GM21447 (cell line): ENCODE measurements around the gene HS3ST6.
"Not testable (repeated sequence)": the region's sequence is repeated elsewhere in the genome, so short reads cannot be mapped to it uniquely, and the experiment has no call there.

Experiments used
- ATAC-seq: cut with Tn5 transposase; IDR thresholded peaks from one replicate; pipeline ENCODE4 v1.9.1; 2021; ENCODE audit not compliant: unreplicated experiment

The HS3ST6 gene

DNA sequence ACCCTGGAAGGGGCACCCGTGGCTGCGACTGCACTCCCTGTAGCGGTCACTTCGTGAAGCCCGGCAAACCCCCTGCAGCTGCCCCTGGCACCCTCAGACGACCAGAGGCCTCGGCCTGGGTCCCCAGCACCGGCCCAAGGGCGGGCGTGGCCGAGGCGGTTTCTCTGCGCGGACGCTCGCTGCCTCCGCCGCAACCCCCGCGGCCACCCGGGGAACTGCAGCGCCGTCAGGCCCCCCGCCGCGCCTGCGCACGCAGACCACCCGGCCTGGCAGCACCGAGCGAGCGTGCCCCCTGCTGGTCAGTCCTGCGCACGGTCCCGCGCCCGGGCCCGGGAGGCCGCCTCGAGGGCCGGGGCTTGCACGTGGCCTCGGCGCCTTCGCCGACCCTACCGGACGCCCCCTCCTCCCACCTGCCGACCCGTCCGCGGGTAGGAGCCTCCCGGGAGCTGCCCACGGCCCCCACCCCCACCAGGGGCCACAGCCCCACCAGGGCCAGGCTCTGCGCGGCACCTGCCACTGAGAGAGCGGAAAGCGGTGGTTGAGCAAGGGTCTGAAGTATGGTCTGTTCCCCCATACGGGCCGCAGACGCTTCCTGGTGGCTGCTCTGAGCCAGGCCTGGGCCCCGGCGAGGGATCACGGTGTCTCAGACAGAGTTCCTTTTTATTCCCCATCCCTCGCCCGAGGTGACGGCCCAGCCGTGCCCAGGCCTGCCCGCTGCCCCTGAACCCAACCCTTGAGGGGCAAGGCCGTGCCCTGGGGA is 11.5 kb upstream of the HS3ST6 start:
- ATAC-seq: peak; percentile 73

DNA sequence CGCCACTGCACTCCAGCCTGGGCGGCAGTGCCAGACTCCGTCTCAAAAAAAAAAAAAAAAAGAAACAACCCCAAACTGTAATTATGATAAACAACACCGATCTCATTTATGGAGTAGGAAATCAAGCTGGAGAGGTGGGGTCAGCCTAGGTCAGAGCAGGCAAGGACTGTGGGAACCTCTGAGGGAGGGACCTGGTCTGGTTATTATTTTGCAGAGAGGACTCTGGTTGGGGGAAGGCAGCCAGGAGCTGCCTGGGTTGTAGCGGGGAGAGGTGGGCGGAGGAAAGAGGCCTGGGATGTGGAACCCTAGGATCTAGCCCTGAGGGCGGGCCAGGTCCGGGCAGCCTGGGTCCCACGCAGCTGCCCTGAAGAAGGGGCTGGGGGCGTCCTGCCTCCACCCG is 10.9 kb upstream of the HS3ST6 start:
- ATAC-seq: no peak

DNA sequence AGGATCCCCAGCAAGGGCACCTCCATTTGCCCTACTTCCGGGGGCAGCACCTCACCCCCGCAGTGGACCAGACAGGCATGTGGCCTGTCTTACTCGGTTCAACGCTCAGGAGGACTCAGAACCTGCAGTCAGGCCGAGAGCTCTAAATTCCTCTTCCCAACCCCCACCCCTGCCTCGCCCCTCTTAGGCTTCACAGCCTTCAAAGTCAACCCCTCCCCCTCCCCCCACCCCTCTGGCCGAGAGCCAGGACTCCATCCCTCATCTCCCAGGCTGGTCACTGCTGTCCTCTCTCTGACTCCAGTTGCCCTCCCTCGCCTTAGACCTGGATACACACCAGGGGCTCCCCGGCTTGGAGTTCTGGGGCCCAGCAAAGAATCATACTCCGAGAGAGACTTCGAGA is 8.1 kb upstream of the HS3ST6 start:
- no peak for ATAC-seq

DNA sequence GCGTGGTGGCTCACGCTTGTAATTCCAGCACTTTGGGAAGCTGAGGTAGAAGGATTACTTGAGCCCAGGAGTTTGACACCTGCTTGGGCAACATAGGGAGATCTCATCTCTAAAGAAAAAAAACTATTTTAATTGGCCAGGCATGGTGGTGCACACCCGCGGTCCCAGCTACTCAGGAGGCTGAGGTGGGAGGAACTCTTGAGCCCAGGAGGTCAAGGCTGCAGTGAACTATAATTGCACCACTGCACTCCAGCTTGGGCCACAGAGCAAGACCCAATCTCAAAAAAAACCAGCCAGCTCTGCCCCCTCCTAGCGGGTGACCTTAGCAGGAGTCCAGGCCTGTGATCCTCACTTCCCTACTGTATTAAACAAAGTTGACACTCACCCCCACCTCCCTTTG is 5.9 kb upstream of the HS3ST6 start:
- ATAC-seq: no peak

DNA sequence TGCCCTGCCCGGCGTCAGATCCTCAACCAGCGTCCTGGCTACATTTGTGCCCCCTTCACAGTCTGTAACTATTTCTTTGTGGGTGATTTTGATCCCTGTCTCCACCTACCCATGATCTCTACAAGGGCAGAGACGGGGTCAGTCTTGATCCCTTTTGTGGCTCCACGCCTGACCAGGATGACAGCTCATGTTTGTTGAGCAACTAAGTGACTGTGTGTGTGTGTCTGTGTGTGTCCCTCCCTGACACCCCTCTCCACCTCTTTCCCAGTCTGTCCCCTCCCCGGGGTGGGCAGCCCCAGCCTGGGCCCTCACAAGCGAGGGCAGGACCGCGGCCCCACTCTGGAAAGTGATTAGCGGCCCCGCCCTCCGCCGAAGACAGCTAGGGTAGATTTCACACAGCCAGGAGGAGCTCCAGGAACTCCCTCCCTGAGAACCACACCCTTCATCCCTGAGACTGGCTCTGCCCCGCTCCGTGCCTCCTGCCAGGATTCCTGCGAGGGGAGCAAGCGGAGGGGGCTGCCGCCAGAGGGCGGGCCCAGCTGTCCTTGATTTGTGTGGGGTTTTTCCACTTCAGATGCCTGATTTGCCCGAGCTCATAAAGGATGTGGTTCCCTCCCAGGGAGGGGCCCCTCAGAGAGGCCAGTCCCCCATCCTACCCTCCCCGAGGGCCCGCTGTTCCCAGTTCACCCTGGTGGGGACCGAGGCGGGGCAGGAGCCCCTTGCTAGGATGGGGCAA is 5.3 kb upstream of the HS3ST6 start:
- no peak for ATAC-seq

DNA sequence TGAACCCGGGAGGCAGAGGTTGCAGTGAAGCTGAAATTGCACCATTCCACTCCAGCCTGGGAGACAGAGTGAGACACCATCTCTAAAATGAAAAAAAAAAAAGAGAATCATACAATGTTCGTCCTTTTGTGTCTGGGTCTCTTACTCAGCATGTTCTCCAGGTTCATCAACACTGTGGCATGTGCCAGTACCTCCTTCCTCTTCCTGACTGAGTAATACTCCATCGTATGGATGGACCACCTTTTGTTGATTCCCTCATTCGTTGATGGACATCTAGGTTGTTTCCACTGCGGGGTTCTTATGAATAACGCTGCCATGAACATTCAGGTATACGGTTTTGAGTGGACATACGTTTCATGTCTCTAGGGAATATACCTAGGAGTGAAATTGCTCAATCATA is 4.1 kb upstream of the HS3ST6 start:
- ATAC-seq: no peak

DNA sequence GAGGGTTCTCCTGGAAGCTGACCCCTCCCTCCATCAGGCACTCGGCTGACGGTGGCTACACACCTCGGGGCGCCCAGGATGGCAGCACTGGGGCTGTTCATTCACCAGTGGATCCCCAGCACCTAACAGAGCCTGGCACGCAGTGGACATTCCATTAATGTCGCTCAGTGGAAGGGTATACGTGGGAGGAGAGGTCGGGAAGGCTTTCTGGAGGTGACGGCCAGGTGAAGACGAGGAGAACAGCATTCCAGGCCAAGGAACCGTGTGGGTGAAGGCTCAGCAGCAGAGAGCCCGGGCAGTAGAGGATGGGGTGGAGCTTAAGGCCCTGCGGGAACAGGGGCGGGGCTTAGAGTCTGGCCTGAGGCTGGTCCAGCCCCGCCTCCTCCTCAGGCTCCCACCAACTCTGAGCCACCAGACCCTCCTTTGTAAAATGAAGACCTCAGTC is 2.5 kb upstream of the HS3ST6 start:
- ATAC-seq: no peak

DNA sequence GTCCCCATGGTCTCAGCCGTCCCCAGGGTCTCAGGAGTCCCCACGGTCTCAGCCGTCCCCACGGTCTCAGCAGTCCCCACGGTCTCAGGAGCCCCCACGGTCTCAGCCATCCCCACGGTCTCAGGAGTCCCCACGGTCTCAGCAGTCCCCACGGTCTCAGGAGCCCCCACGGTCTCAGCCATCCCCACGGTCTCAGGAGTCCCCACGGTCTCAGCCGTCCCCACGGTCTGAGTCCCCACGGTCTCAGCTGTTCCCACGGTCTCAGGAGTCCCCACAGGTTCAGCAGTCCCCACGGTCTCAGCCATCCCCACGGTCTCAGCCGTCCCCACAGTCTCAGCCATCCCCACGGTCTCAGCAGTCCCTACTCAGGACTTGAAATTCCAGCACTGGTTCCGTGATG is 1.9 kb upstream of the HS3ST6 start:
- ATAC-seq: not testable (repeated sequence)

DNA sequence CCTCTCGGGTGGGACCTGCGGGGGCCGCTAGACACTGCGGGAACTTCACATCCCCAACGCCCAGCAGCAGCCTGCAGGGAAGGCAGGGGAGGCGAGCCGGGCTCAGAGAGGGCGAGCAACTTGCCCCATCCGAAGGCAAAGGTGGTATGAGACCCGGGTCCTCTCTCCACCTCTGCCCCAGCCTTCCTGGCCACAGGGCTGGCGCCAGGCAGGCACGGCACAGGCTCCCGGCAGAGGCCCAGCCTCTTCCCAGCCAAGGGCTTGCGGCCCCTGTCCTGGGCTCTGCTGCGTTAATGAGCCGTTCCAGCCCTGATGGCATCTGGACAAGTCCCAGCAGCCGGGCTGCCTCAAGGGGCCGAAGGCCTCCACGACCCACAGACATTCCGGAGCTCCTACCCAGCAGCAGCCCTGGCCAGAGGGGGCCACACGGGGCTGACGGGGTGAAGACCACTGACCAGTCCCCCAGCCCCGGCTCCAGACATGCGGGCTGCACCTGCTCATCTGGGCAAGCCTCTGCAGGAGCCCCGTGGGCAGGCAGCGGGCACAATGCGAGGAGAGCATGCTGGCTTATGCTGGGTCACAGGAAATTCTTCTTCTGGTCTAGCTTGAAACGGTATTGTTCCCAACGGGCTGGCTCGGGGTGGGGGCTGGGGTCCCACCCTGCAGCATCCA is 1.2 kb upstream of the HS3ST6 start:
- no peak for ATAC-seq

DNA sequence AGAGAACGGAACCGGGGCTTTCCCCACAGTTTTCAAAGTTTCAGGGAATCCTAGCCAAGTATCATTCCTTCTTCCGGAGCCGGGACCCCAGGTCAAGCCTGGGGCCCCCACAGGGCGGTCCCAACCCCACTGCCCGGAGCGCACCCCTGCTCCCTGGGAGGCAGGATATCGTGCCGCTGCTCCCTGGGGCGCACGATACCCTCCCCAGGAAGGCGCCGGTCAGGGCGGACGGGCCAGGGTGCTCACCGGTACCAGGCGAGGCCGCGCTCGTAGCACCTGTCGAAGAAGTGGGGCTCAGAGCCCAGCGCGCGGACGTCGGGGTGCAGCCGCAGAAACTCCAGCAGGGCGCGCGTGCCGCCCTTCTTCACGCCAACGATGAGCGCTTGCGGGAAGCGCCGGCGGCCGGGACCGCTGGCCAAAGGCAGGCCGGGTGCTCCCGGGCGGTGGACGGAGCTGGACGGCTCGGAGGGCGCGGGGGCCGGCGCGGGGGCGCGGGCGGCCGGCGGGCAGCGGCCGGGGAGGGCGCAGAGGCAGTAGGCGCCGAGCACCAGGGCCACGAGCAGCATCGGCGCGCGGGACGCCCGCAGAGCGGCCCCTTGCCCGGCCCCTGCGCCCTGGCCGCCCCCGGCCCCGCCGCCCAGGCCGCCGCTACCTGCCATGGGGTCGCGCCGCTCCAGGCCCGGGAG is 407 bp downstream of the HS3ST6 start:
- ATAC-seq: no peak

DNA sequence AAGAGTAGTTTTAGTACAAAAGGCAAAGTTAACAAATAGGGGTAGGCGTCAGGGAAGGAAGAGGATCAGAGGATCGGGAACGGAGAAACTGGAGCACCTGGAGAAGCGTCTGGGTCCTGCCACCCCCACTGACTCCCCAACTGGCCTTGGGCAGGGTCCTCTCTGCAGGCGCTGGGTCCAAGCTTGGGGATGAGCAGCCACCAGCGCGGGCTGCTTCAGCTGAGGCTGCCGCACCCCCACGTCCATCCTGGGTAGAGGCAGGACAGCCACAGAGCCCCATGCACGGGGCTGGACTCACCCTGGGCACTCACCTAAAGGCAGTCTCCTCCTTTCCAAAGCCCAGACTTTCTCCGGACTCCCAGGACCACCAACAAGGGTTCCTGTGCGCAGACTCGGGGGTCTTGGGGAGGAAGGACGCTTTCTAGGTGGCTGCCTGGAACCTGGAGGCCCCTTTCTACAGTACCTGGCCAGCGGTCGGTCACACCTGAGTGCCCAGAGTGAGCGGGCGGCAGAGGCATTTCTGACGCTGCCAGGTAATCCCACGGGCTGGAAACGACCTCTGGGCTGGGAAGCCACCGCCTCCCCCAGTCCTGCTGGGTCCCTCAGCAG is 1.1 kb downstream of the HS3ST6 start:
- no peak for ATAC-seq

DNA sequence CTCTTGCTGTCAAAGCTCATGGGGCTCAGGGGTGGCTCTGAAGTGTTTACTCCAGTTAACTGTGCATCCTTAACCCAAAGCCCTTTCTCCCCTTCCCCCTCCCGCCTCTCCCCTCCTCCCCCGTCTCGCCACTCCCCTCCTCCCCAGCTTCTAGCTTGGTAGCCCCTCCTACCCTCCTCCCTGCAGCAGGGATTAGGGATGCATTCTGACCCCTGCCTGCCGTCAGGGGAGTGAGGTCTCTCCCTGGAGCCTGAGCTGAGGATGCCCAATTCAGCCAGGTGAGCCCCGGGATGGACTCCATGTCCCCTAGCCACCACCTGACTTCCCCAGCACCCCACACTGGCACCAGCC is 1.6 kb downstream of the HS3ST6 start:
- no peak for ATAC-seq

DNA sequence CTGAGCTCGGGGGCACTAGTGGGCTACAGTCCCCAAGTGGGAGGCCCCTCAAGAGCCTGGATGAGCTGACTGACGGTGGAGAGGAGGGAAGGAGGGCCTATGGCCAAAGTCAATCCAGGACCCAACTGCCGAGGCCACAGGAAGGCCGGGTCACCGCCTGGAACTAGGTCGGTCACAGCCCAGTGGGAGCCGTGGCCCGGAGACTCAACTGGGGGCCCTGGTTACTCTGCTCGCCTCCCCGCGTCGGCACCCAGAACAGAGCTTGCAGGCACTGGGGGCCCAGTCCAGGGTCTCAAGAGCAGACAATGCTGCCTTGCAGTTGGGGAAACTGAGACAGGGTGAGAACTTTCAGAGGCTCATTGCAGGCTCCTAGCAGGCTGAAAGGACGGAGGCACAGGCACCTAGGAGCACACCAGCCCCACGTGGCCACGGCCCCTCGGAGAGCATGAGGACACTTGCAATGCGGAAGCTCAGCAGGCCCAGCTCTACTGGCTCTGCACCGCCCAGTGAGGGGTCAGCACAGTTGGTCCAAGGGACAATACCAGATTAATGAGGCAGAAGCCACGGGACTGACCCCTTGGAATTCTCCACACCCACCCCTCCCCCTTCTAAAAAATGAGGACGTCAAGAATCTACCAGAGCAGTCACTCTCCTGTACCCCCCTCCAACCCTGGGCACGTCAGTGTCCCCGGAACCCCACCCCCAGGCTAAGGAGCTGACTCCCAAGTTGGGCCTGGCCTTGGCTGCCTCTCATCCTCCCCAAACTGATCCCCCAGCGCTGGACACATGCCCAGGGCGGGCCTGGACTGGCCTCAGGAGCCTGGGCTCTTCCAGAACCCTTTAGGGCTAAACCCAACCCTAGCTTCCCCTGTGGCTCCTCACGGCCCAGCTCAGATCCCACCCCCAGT is 2.2 kb downstream of the HS3ST6 start:
- ATAC-seq: no peak

DNA sequence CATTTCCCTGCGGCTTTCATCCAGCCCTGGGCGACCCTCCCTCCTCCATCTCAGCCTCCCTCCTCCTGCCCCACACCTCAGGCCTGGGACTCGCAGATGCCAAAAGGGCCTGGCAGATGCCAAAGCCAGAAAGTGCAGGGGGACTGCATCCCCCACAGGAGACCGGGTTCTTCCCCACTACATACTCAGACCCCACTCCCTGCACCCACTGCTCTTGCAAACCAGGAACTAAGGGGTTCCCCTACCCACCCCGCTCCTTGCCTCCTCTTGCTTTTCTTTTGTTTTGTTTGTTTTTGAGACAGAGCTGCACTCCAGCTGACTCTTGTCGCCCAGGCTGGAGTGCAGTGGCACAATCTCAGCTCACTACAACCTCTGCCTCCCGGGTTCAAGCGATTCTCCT is 3.2 kb downstream of the HS3ST6 start:
- ATAC-seq: no peak

DNA sequence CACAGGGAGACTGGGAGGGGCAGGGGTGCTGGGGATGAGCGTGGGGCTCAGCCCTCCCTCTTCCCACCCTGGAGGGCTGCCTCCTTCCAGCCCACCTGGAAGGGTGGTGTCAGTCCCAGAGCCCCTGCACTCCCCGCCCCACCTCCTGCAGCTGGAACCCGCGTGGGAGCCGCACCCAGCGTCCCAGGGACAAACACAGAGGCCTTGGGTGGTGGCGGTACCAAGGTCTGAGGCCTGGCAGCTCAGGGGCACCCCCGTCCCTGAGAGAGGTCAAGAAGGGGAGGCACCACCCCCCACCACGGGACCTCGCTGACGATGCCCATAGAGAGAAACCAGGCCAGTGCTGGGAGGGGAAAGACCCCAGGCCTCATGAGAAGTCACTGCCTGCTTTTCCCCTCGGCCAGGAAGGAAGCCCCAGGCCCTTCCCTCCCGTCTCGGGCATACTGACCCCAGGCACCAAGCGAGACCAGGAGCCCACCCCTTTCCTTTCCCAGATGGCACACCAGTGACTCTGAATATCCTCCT is 4.1 kb downstream of the HS3ST6 start:
- no peak for ATAC-seq

DNA sequence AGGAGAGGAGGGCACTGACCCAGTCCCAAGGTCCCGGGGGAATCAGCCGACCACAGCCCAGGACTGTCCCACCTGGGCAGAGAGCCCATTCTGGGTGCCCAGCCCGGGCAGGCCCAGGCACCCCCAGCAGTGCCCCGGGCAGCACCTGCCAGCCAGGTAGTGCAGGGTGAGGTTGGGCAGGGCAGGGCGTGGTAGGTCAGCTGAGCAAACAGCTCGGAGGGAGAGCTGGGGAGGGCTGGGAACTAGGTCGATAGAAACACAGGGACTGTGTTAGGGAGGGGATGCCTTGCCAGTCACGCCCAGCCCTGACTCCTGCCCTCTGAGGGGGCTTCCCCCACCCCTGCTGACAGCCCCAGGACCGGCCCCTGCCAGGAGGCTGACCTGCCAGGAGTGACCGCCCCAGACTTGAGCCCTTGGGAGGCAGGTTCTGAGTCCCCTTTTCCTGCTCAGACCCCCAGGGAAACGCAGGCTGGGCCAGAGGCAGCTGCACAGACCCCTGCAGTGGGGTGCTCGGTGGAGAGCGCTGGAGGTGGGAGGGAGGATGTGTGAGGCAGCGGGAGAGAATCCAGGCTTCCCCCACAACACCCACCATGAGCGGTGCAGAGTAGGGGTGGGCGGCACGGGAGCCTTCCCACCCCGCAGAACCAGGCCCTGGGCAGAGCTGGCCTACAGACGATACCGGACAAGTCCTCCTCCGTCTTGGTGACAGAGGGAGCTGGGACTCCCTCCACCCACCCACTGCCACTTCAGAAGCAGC is 4.7 kb downstream of the HS3ST6 start:
- ATAC-seq: no peak

DNA sequence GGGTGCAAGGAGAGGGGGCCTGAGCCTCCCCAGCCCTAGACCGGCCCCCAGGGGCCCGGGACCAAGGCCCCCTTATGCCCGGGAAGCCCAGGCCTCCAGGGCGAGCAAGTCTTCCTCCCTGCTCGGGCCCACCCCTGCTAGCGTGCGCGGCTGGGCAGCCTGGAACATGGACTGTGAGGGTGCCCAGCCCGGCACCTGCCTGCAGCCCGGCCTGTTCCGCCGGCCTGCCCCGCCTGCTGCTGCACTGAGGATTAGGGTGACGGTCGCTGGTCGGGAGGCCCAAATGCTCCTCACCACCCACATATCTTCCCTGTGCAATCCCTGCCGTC is 6.0 kb downstream of the HS3ST6 start:
- no peak for ATAC-seq

DNA sequence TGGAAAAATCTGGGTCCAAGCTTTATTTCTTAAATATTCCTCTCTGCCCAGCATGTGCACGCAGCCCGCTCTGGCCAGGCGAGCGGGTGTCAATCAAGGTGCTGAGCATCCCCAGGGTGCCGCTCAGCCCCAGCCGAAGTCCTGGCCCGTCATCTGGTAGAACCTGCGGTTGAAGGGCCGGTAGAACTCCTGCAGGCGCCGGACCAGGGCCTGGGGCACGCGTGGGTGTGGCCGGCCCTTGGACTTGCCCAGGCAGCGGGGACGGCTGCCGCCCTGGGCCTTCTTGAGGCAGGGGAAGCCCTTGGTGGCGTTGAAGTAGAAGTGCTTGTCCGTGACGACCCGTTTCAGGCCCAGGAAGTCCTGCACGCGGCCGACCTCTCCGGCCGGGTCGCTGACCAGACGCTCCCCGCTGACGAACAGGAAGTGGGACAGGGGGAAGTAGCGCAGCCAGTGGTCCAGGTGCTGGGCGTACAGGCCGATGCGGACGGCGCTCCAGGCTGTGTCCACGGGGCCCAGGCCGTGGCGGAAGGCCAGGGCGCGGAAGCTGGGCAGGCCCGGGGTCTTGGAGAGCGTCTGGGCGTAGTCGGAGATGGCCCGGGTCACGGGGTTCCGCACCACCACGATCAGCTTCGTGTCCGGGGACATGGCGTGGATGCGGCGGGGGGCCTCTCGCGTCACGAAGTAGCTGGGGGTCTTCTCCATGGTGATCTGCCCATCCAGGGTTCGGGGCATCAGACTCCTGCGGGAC is 6.6 kb downstream of the HS3ST6 start:
- ATAC-seq: no peak
